OCI-LY3 (cell line): ENCODE results near the gene AKR1D1.

Experiments
- EZH2phosphoT487 ChIP-seq: fragments of 200-600 bp; shearing (Covaris generic); IDR thresholded peaks from 2 replicates; pipeline ENCODE4 v1.6.1; 2018; ENCODE audit warnings: antibody characterized with exemption, mixed run types, low read depth
- TF ChIP-seq, protein P1 (sequence below): fragments of 200-600, 300-600 bp; sonication (generic); IDR thresholded peaks from 2 replicates; pipeline ENCODE4 v1.5.1; 2014; ENCODE audit warnings: antibody characterized with exemption, low read length, low read depth

DNA sequence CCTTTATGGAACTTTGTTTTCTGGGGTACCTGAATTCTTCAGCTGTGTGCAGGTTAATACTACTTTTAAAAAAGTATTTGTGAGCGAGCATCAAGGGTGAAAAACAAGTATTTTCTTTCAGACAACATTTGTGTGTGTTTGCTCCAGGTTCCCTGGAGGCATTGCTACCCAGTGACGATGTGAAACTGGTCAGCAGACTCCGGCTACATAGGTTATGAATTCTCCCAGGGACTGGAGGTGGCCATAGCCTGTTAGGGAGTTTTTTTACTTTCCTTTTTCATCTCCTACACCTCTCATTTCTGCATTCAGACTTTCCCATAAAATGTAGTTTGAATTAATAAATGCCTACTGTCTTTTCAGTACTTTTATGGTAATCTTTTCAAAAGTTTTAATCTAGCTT, 7.6 kb downstream of the AKR1D1 start:
- TF ChIP-seq, protein P1, sequence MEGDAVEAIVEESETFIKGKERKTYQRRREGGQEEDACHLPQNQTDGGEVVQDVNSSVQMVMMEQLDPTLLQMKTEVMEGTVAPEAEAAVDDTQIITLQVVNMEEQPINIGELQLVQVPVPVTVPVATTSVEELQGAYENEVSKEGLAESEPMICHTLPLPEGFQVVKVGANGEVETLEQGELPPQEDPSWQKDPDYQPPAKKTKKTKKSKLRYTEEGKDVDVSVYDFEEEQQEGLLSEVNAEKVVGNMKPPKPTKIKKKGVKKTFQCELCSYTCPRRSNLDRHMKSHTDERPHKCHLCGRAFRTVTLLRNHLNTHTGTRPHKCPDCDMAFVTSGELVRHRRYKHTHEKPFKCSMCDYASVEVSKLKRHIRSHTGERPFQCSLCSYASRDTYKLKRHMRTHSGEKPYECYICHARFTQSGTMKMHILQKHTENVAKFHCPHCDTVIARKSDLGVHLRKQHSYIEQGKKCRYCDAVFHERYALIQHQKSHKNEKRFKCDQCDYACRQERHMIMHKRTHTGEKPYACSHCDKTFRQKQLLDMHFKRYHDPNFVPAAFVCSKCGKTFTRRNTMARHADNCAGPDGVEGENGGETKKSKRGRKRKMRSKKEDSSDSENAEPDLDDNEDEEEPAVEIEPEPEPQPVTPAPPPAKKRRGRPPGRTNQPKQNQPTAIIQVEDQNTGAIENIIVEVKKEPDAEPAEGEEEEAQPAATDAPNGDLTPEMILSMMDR, result no peak
- no peak for TF ChIP-seq EZH2phosphoT487
